Gastroesophageal sphincter (tissue), 4 donors: ENCODE measurements around the gene SEC14L3. TPM values are rescaled to one million over a fixed set of nuclear protein-coding genes. Genes with fewer than 3 reads are reported as not detected.

Experiments
- ATAC-seq: fragments of 150-250 bp; one replicate; pipeline ENCODE4 v1.9.1; 2016; ENCODE audit warnings: mild to moderate bottlenecking, moderate library complexity
- H3K27ac ChIP-seq, 4 donors: fragments of 200-600 bp; sonication (generic) in 3 of 4; 1 replicate in 3 of 4; 2 replicates in 1 of 4; pipeline ENCODE4 v1.5.1; 2016 to 2019
- H3K27me3 ChIP-seq: fragments of 200-600 bp; sonication (generic); one replicate; pipeline ENCODE4 v1.5.1; 2019
- H3K36me3 ChIP-seq, 2 donors: fragments of 200-600 bp; sonication (generic); one replicate each; pipeline ENCODE4 v1.5.1; 2019; ENCODE audit warnings: control low read depth in 1 of 2
- H3K4me1 ChIP-seq, 3 donors: fragments of 200-600 bp; sonication (generic); 1 replicate in 2 of 3; 2 replicates in 1 of 3; pipeline ENCODE4 v1.5.1; 2016 to 2019; ENCODE audit warnings: control low read depth in 2 of 3
- H3K4me3 ChIP-seq, 2 donors: fragments of 200-600 bp; sonication (generic); one replicate each; pipeline ENCODE4 v1.5.1; 2019; ENCODE audit warnings: mild to moderate bottlenecking in 1 of 2, moderate library complexity in 1 of 2
- H3K9me3 ChIP-seq, 3 donors: fragments of 200-600 bp; sonication (generic); one replicate each; pipeline ENCODE4 v1.5.1; 2017 to 2019; ENCODE audit warnings: control low read depth in 2 of 3
- CTCF ChIP-seq, 4 experiments: fragments of 200-600 bp in 2 of 4; fragments of 450-650 bp in 2 of 4; sonication (generic) in 1 of 4; IDR thresholded peaks; one replicate each; pipeline ENCODE4 v1.5.1; 2017 to 2019; ENCODE audit warnings: antibody characterized with exemption in 4 of 4, mild to moderate bottlenecking in 2 of 4, moderate library complexity in 2 of 4
- EP300 ChIP-seq: sonication (generic); formaldehyde crosslinking; IDR thresholded peaks from one replicate; pipeline ENCODE4 v1.6.1; 2017; ENCODE audit warnings: antibody characterized with exemption, mild to moderate bottlenecking
- POLR2A ChIP-seq, 2 donors: fragments of 450-650 bp; IDR thresholded peaks; one replicate each; pipeline ENCODE4 v1.6.1; 2017; ENCODE audit warnings: antibody characterized with exemption in 2 of 2, mild to moderate bottlenecking in 2 of 2, moderate library complexity in 1 of 2
- POLR2AphosphoS5 ChIP-seq: sonication (generic); formaldehyde crosslinking; IDR thresholded peaks from one replicate; pipeline ENCODE4 v1.6.1; 2017; ENCODE audit warnings: antibody characterized with exemption
- WGBS, 2 donors: methylation state at CpG; one replicate each; pipeline ENCODE4 v1.1.5; 2018; ENCODE audit warnings: low coverage in 1 of 2; 5-methylcytosine and 5-hydroxymethylcytosine counted together
- total RNA-seq, 4 donors: library from RNA; depleted of rRNA; stranded (reverse); fragments of >200 nt; gene quantifications; one replicate each; pipeline ENCODE4 v1.1.0, GENCODE V29; 2016

The SEC14L3 gene
- total RNA-seq, 4 donors from 2014 or later: not detected

GRCh38 chr22:30447656-30448055, 24.2 kb downstream of the SEC14L3 start:
- H3K4me3 ChIP-seq: no peak overlapping the region
- no peak overlapping the region for H3K27ac ChIP-seq
- no peaks in the 10 kb centered on the region for H3K36me3 ChIP-seq
- no peak for ATAC-seq
- TF ChIP-seq POLR2A (IDR thresholded peaks at IDR 0.05): no peak
- no peak for TF ChIP-seq EP300
- no peak for TF ChIP-seq POLR2AphosphoS5
- peaks cover 43% of the 10 kb centered on the region for H3K27me3 ChIP-seq
- WGBS, 2 donors: 100% methylated on average over 1 to 3 of the region's 3 CpGs
- H3K4me1 ChIP-seq: peaks cover 0 to 4% (median 0%) of the 10 kb centered on the region in 3 donors
- H3K9me3 ChIP-seq: no peaks in the 10 kb centered on the region

- TF ChIP-seq POLR2A (IDR thresholded peaks at IDR 0.05) (no peak), POLR2AphosphoS5 (no peak), EP300 (no peak)
- Histone ChIP-seq H3K4me1 (peaks cover 0 to 4% (median 0%) of the 10 kb centered on the region in 3 donors), H3K27ac (no peak overlapping the region), H3K27me3 (peaks cover 37% of the 10 kb centered on the region), H3K4me3 (no peak overlapping the region), H3K9me3 (no peaks in the 10 kb centered on the region), H3K36me3 (no peaks in the 10 kb centered on the region)
- ATAC-seq: no peak
- 48 to 63% methylated on average over 5 of the region's 5 CpGs for WGBS, 2 donors
Measured at GRCh38 chr22:30445438-30446145, 26.2 kb downstream of the SEC14L3 start.

GRCh38 chr22:30444632-30445437, 27.0 kb downstream of the SEC14L3 start:
- peaks cover 43% of the 10 kb centered on the region for H3K27me3 ChIP-seq
- no peaks in the 10 kb centered on the region for H3K9me3 ChIP-seq
- WGBS, 2 donors: 17 to 45% methylated on average over 6 to 7 of the region's 11 CpGs
- H3K4me1 ChIP-seq: peaks cover 0 to 4% (median 0%) of the 10 kb centered on the region in 3 donors
- no peak overlapping the region for H3K4me3 ChIP-seq
- H3K36me3 ChIP-seq: no peaks in the 10 kb centered on the region
- ATAC-seq: no peak
- no peak overlapping the region for H3K27ac ChIP-seq
- TF ChIP-seq POLR2A (IDR thresholded peaks at IDR 0.05): no peak
- TF ChIP-seq EP300: no peak
- peak in 2 of 4 experiments; percentile 57 to 65 for TF ChIP-seq CTCF (IDR thresholded peaks at IDR 0.05)
- no peak for TF ChIP-seq POLR2AphosphoS5

GRCh38 chr22:30441088-30441487, 30.7 kb downstream of the SEC14L3 start:
- Histone ChIP-seq H3K27me3 (peaks cover 42% of the 10 kb centered on the region), H3K4me3 (no peak overlapping the region), H3K9me3 (no peaks in the 10 kb centered on the region), H3K27ac (no peak overlapping the region), H3K4me1 (peaks cover 0 to 4% (median 0%) of the 10 kb centered on the region in 3 donors), H3K36me3 (no peaks in the 10 kb centered on the region)
- 54 to 80% methylated on average over 3 to 8 of the region's 9 CpGs for WGBS, 2 donors
- no peak for ATAC-seq
- TF ChIP-seq EP300: no peak
- no peak for TF ChIP-seq CTCF (IDR thresholded peaks at IDR 0.05)
- no peak for TF ChIP-seq POLR2AphosphoS5
- TF ChIP-seq POLR2A (IDR thresholded peaks at IDR 0.05): no peak

GRCh38 chr22:30439836-30440235, 32.0 kb downstream of the SEC14L3 start:
- Histone ChIP-seq H3K36me3 (no peaks in the 10 kb centered on the region), H3K4me3 (no peak overlapping the region), H3K9me3 (no peaks in the 10 kb centered on the region), H3K4me1 (no peaks in the 10 kb centered on the region), H3K27me3 (peaks cover 29% of the 10 kb centered on the region), H3K27ac (no peak overlapping the region)
- WGBS, 2 donors: 86 to 100% methylated on average over 3 to 4 of the region's 11 CpGs
- no peak for ATAC-seq
- TF ChIP-seq POLR2AphosphoS5: no peak

GRCh38 chr22:30439226-30439625, 32.6 kb downstream of the SEC14L3 start:
- no peaks in the 10 kb centered on the region for H3K9me3 ChIP-seq
- peaks cover 25% of the 10 kb centered on the region for H3K27me3 ChIP-seq
- H3K27ac ChIP-seq: no peak overlapping the region
- no peak overlapping the region for H3K4me3 ChIP-seq
- no peaks in the 10 kb centered on the region for H3K36me3 ChIP-seq
- H3K4me1 ChIP-seq: no peaks in the 10 kb centered on the region
- TF ChIP-seq POLR2A (IDR thresholded peaks at IDR 0.05): no peak
- no peak for TF ChIP-seq POLR2AphosphoS5
- TF ChIP-seq EP300: no peak
- TF ChIP-seq CTCF (IDR thresholded peaks at IDR 0.05): no peak
- WGBS, 2 donors: 86% methylated on average over 4 of the region's 4 CpGs; no CpG with 5 or more reads in 1 of the 2 donors
- ATAC-seq: no peak
